GM12892 (cell line): Measurements from ENCODE around the gene CTNNA3.

Source experiments
- POLR2A ChIP-seq: IDR thresholded peaks from 2 replicates; pipeline ENCODE4 v1.6.1; 2011; ENCODE audit warnings: low read depth, low read length, control low read depth
- POLR2AphosphoS5 ChIP-seq: IDR thresholded peaks from 2 replicates; pipeline ENCODE4 v1.6.1; 2011; ENCODE audit warnings: low read depth, low read length, control low read depth
- TAF1 ChIP-seq: IDR thresholded peaks from 2 replicates; pipeline ENCODE4 v1.6.1; 2011; ENCODE audit warnings: low read depth, mild to moderate bottlenecking, control low read depth, low read length, borderline replicate concordance

DNA sequence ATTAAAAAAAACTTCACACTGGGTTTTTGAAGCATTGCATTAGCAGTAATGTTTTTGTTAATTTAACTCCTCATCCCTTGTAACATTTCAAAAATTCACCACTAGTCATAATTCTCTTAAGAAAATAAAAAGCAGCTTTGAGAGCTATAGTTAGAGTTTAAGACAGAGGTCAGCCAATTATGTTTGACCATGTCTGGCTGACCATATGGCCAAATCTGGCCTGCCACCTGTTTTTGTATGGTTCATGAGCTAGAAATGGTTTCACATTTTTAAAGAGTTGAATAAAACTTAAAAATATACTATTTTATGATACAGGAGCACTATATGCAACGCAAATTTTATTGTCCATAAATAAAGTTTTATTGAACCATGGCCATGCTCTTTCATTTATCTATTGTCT is 843.2 kb downstream of the CTNNA3 start:
- TF ChIP-seq POLR2A: no peak
- no peak for TF ChIP-seq POLR2AphosphoS5
- no peak for TF ChIP-seq TAF1
